ENCODE measurements around the gene PKDCC.

DNA sequence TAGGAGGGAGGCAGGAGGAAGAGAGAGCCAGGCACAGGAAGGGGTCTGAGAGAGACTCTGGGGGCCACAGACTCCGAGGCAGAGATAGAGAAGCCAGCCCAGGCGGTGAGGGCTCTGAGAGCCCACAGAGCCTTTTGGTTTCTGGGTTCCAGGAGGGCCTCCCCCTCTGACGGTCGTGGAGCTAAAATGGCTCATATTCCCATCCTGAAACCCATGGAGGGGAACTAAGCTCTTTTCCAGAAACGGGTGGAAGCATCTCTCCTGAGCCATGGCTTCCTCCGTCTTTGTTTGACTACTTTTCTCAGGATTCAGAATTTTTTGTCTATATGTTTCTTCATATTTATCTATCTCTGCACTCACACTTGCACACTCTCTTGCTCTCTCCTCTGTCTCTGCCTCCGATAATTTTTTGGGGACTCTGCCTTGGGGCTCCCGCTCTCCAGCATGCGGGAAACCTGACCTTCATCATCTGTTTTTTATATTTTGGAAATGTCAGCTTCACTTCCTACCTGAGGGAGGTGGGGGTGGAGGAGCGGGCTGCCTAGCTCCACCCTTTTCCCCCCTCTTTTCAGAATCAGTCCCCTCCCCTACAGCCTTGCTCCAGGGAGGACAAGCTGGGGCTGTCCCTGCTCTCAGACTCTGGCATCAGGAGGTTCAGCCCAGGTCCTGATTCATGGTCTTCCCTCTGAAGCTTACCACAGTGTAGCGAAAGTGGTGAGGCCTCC lies 5.0 kb upstream of the PKDCC start:
- TF ChIP-seq, protein P1, sequence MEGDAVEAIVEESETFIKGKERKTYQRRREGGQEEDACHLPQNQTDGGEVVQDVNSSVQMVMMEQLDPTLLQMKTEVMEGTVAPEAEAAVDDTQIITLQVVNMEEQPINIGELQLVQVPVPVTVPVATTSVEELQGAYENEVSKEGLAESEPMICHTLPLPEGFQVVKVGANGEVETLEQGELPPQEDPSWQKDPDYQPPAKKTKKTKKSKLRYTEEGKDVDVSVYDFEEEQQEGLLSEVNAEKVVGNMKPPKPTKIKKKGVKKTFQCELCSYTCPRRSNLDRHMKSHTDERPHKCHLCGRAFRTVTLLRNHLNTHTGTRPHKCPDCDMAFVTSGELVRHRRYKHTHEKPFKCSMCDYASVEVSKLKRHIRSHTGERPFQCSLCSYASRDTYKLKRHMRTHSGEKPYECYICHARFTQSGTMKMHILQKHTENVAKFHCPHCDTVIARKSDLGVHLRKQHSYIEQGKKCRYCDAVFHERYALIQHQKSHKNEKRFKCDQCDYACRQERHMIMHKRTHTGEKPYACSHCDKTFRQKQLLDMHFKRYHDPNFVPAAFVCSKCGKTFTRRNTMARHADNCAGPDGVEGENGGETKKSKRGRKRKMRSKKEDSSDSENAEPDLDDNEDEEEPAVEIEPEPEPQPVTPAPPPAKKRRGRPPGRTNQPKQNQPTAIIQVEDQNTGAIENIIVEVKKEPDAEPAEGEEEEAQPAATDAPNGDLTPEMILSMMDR (IDR thresholded peaks at IDR 0.05) = no peak
- no peak for TF ChIP-seq POLR2A (IDR thresholded peaks at IDR 0.05)

Measured in body of pancreas (tissue), 4 donors.